GM19043 (cell line): Measurements from ENCODE around the gene GPRASP2.
"Not testable (repeated sequence)": the region's sequence is repeated elsewhere in the genome, so short reads cannot be mapped to it uniquely, and the experiment has no call there.

ENCODE experiments used
- ATAC-seq: cut with Tn5 transposase; IDR thresholded peaks from one replicate; pipeline ENCODE4 v1.9.1; 2021; ENCODE audit warnings: low read depth; ENCODE audit not compliant: unreplicated experiment

The GPRASP2 gene

DNA sequence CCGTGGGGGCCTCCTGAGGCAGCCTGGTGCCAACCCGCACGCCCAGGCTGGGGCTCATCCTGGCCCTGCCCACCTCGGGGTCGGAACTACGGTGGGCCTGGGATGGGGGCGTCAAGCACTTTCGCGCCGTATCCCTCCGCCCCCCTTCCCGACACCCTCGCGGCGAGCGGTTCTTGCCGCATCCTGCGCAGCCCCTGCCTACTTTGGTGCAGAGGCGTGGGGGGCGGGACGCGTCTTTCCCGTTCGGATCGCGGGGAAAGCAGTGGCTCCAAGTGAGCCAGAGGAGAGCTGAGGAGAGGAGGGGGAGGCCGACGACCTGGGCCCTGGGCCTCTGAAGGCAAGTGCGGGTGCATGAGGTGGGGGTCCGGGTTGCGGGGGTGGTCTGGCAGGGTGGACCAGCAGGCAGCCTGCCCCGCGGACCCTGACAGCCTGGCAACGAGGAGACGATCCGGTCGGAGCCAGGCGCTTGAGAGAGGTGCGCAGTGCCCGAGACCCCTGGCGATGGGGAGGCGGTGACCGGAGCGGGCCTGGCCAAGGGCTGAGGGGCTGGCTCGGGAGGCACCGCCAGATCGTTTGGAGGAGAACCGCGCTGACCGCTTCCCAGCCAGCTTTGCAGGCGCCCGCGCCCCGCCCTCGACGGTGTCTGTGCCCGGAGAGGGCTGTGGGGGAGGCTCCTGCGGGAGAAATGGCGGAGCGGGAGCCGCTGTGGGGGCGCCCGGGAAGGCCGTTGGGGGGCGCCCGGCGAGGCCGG, at the start of gene GPRASP2:
Gene GPRASP2, plus strand, starts transcription at position 233 of the 751 bp plus-strand sequence. CDS start 2,422 bp downstream, outside the sequence.
- no peak for ATAC-seq

DNA sequence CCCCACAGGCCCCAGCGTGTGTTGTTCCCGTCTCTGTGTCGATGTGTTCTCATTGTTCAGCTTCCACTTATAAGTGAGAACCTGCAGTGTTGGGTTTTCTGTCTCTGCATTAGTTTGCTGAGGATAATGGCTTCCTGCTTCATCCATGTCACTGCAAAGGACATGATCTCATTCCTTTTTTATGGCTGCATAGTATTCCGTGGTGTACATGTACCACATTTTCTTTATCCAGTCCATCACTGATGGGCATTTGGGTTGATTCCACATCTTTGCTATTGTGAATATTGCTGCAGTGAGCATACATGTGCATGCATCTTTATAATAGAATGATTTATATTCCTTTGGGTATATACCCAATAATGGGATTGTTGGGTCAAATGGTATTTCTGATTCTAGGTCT, 48.4 kb upstream of the GPRASP2 start:
- not testable (repeated sequence) for ATAC-seq

DNA sequence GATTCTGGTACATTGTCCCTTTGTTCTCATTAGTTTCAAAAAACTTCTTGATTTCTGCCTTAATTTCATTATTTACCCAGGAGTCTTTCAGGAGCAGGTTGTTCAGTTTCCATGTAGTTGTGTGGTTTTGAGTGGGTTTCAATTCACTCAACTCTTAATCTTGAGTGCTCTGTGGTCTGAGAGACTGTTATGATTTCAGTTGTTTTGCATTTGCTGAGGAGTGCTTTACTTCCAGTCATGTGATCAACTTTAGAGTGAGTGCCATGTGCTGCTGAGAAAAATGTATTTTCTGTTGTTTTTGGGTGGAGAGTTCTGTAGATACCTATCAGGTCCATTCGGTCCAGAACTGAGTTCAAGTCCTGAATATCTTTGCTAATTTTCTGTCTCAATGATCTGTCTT, 45.2 kb upstream of the GPRASP2 start:
- ATAC-seq, result not testable (repeated sequence)

DNA sequence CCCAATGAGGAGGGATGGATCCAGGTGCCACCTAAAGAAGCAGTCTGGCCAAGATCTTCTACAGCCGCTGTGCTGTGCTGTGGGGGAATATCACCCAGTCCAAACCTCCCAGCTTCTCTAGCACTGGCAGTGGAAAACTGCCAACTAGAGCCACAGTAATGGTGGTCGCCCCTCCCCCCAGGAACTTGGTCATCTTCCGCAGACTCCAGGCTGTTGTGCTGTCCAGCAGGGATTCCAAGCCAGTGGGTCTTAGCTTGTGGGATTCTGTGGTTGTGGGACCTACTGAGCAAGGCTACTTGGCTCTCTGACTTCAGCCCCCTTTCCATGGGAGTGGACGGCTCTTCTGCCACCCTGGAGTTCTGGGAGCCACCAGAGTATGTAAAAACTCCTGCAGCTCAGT, 42.7 kb upstream of the GPRASP2 start:
- ATAC-seq, result no peak

DNA sequence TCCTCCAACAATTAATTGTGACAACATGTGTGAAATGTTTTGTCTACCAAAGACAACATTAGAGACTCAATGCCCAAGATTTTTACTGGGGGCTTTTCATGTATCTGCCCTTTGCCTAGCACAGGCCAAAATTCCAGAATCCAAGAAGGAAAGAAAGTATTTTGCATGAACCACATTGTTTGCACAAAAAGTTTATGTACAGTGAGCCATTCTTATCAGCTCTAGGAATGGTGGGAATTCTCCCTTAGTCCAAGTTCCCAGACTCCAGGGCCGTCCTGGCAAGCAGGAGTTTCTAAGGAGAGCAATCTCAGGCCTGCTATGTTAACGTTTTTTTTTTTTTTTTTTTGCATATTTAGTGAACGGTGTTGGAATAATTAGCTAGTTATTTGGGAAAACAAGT, 39.4 kb upstream of the GPRASP2 start:
- ATAC-seq, result no peak

DNA sequence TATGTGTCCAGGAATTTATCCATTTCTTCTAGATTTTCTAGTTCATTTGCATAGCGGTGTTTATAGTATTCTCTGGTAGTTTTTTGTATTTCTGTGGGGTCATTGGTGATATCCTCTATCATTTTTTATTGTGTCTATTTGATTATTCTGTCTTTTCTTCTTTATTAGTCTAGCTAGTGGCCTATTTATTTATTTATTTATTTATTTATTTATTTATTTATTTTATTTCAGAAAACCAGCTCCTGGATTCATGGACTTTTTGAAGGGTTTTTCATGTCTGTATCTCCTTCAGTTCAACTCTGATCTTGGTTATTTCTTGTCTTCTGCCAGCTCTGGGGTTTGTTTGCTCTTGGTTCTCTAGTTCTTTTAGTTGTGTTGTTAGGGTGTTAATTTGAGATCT, 34.8 kb upstream of the GPRASP2 start:
- ATAC-seq, result not testable (repeated sequence)

DNA sequence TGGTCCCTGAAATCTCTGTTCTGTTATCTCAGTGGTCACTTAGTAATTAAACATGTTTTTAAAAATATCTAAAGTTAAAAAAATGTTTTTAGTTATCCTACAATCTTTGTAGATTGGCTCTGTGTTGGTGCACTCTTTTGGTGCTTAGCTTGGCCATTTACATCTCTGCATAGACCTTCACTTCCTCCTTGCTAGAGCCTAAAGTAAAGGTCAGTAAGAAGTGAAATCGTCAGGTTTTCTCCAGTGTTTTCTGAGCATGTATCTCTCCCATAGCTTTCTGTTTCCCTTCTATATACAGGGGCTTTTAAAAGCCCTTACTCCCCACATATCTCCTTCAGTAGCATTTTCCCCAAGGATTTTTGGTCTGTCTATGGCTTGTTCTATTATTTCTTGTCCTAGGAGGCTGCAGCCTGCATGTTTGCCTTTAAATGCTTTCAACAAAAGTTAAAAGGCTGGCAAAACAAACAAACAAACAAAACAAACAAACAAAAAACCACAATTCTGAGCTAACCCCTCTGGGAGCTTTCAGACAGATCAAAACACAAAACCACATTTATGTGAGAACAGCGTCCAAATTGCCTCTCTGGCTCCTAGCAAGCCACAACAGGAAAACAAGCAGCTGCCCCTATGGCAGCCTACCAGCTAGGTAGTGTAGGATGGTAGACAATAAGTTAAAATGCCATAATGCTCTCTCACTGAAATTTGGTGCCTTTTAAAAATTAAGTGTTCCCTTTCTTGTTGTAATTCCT, 27.3 kb upstream of the GPRASP2 start:
- ATAC-seq, result no peak

DNA sequence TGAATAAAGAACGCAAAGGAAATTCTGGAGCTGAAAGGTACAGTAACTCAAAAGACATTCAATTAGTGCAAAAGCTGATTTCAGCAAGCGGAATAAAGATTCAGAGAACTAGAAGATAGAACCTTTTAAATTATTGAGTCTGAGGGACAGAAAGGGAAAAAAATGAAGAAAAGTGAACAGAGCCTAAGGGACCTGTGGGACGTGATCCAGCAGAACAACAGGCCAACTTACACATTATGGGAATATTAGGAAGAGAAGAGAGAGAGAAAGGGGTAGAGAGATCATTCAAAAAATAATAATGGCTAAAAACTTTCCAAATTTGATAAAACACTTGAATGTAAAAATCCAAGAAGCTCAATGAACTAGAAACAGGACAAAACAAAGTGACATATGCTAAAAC, 17.5 kb upstream of the GPRASP2 start:
- ATAC-seq, result no peak

DNA sequence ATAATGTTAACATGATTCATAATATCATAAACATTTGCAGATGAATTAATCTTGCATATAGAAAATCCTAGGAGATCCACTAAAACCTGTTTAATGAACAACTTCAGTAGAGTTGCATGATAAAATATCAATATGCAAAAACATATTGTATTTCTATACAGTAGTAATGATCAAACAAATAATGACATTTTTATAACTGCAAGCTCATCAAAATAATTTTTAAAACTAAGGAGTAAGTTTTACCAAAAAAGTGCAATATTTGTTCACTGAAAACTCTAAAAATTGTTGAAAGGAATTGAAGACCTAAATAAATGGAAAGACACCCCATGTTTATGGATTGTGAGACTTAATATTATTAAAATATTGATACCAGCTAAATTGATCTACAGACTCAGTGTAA, 15.9 kb upstream of the GPRASP2 start:
- ATAC-seq, result no peak

DNA sequence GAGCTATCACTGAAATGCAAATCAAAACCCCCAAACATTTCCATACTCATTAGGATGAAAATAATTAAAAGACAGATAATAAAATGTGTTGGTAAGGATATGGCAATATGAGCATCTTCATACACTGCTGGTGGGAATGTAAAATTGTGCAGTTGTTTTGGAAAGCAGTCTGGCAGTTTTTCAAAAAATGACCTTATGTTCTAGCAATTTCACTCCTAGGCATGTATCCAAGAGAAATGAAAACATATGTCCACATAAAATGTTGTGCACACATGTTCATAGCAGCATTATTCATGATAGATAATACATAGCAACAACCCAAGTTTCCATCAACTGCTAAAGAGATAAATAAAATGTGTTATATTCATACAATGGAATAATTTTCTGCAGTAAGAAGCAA, 14.8 kb upstream of the GPRASP2 start:
- no peak for ATAC-seq

DNA sequence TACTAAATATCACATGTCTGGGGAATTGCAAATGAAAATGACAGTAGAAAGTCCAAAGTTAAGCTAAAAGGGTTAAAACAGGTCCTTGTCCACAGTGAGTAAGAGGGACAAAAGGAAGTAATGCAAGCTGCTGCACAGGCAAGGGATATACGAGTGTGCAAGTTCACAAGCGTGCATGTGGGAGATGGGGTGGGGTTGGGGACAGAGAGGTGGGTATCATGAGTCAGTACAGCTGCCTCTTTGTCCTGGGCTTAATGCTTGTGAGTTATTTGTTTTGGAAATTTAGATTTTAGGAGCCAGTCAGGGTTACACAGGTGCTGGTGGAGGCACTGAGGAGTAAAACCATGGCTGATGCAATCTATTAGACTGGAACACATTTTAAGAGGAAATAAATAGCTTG, 3.3 kb upstream of the GPRASP2 start:
- ATAC-seq, result no peak

DNA sequence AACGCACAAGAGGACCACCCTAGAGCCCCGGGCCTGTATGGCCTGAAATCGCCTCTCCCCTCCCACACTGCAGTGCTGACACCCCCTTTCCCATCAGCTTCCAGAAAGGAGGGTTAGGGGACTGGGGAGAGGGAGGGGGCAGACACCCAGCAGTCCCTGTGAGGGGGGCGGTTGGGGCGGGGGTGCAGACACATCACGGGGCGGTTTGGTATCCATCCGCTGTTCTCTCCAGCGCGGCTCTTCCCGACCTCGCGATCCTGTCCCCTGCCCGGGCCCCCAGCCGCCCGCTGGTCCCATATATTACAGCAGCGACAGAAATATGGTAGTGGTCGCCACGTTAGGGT, 404 bp upstream of the GPRASP2 start:
- no peak for ATAC-seq

DNA sequence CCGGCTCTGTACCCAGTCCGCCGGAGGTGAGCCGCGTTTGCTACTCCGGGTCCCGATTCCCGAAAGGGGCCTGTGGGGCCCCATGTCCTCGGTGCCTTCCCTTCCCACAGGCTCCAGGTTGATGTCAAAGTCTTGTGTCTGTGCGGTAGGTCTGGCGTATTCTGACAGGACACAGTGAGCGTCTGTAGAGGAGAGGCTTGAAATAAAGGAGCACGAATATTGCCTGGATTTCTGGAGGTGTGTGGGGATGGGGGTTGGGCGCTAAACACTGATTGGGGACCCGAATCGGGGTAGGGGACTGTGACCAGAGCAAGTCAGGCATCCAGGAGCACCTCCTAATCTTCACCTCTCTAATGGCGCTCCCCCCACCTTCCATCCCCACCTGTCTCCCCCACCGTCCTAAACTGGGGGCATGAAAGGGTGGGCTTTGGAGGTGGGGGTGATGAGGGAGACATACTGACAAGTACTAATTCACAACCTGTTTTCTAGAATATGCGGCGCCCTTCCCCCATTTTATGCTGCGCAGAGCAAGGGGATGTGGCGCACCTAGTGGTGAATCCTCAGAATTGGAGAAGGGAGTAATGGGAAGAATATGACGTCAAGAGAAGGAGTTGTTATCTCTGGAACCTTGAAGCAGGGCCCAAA, 855 bp downstream of the GPRASP2 start:
- ATAC-seq, result no peak

DNA sequence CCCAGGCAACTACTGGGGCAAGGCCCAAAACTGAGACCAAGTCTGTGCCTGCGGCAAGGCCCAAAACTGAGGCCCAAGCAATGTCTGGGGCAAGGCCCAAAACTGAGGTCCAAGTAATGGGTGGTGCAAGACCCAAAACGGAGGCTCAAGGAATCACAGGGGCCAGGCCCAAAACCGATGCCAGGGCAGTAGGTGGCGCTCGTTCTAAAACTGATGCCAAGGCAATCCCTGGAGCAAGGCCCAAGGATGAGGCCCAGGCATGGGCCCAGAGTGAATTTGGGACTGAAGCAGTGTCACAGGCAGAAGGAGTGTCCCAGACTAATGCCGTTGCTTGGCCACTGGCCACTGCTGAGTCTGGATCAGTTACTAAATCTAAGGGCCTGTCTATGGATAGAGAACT, 2.7 kb downstream of the GPRASP2 start:
- ATAC-seq, result no peak

DNA sequence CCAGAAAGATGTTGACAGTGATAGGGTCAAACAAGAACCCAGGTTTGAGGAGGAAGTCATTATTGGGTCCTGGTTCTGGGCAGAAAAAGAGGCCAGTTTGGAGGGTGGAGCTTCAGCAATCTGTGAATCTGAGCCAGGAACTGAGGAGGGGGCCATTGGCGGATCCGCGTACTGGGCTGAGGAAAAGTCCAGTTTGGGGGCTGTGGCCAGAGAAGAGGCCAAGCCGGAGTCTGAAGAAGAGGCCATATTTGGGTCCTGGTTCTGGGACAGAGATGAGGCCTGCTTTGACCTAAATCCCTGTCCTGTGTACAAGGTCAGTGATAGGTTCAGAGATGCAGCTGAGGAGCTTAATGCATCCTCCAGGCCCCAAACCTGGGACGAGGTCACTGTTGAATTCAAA, 3.7 kb downstream of the GPRASP2 start:
- no peak for ATAC-seq

DNA sequence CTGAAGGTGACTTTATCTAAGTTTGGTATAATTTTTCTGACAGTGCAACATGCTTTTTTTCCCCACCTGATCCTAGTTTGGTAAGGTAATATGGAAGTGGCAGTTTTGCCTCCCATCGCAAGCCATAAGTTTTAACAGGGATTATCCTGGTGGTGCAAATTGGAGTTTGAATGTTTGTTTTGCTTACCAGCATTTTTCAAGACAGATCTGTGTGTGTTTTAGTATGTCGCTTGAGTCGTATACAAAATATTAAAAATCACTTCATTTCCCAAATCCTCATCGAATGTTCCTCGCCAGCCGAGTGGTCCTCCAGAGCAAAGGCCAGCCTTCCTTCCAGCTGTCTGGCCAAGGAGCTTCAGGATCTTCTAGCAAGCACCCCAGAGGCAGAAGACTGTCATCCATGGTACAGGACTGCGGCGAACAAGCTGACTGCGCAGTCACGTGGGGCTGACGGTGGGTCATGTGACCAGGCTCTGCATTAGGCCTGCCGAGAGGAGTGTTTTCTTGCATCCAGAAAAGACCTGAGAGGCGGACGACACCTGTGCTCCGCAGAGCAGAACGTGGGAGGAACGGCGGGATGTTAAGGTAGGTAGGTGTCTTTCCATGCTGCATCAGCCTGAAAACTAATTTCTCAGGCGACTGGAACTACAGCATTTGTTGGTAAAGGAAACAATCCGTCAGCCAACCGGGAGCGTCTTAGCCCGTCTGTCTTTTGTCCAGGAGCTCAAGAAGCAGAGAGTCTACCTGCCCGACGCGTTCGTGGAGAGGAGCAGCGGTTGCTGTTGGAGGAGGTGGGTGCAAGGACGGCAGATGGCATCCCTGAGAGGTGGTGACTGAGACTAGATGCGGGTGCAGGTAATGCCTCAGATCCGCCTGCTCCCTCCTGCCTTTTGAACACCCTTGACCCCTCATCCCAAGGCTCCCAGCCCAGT, 8.3 kb downstream of the GPRASP2 start, which contains the start of gene GPRASP3:
Gene GPRASP3, plus strand, starts transcription at position 507 of the 932 bp plus-strand sequence. CDS start 28,253 bp downstream, outside the sequence.
- ATAC-seq, result peak; percentile 96

DNA sequence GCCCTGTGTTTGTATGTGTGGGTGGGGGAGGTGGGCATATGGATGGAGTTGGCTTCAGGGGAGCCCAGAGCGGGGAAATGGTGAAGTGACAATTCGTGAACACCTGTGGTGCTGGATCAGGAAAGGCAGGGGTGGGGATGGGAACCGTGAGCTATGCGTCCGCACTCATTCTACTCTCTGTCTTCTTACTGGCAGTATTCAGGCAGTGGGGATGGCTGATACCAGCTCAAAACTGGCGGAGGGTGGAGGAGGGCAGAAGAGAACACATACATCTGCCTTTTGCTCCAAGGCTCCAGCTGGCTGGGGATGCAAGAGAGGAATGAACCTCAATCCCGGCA, 8.9 kb downstream of the GPRASP2 start:
- not testable (repeated sequence) for ATAC-seq

DNA sequence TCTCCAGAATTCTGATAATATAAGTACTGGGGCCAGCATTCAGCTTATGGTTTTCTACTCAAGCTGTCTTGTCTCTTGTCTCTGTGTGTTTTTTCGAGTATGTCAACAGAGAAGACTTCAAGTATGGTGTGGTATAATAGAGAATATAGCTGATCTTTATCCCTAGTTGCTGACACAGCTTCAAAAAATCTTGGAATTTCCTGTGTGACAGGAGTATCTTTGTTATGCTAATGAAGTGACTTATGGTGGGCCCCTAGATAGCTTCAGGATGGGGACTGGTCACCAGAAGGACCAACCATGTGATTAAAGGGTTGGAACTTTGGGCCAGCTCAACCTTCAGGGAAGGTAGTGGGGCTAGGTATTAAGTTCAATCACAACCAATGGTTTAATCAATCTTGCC, 11.2 kb downstream of the GPRASP2 start:
- no peak for ATAC-seq

DNA sequence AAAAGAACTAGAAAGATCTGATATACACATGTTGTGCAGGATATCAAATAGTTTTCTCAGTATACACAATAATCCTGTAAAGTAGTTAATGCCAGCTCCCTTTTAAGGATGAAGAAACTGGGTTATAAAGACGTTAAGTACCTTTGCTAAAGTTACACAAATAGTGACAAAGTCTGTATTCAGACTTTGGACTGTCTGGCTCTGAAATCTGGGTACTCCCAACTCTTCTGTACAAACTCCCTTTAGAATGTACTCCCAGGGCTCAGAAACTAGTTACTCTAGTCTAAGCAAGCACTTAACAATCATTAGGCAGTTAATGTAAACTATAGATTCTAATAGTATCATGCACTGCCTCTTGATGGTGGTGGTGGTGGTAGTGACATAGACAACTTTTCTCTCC, 15.5 kb downstream of the GPRASP2 start:
- no peak for ATAC-seq

DNA sequence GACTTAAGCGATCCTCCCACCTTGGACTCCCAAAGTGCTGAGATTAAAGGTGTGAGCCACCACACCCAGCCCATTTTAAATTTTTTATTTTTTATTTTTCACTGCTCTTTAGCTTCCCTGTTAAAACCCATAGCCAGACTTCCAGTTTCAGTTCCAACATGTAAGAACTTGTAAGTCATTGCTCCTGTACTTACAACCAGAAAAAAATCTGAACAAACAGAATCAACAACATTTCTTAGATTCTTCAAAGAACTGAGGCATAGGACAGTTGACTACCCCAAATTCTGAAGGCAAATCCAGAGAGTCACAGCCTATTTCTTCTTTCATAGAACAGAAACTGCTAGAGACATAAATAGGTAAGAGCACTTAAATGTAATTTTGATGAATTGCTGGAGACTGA, 16.4 kb downstream of the GPRASP2 start:
- no peak for ATAC-seq

DNA sequence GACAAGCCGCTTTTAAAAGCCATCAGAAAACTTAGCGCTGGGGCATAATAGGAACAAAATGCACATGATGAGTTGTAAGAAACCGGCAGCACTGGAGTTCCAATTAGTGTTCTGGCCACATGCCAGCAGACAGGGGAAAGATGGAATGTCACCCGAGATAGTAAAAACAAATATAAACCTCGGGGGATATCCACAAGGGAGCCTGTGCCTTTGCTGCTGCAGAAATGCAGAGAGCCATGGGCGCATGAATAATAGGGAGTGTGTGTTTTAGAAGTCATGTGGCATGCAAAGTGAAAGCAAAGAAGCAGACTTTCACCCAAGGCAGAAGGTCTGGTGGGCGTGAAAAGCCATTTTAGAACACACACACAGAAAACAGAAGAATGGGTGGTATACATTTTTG, 27.4 kb downstream of the GPRASP2 start:
- no peak for ATAC-seq
